Cardiac fibroblast (primary cell): ENCODE results near the gene TCFL5.

Experiments
- DNase-seq, 2 donors: peaks; one replicate each; pipeline versions ENCODE4 v3.0.0 to v3.0.0-alpha.2; 2010; ENCODE audit warnings: low read depth in 2 of 2
- H3K4me3 ChIP-seq, 2 donors: replicated peaks in 1 of 2; 1 replicate in 1 of 2; 2 replicates in 1 of 2; pipeline ENCODE4 v1.5.1; 2011; ENCODE audit warnings: low read depth in 2 of 2, low read length in 2 of 2, mild to moderate bottlenecking in 2 of 2, moderate library complexity in 1 of 2
- CTCF ChIP-seq: IDR thresholded peaks from one replicate; pipeline ENCODE4 v1.5.1; 2011; ENCODE audit warnings: low read depth, mild to moderate bottlenecking, low read length, inconsistent platforms

TCFL5 gene

GRCh38 chr20:62895539-62895938, 33.9 kb upstream of the TCFL5 start:
- H3K4me3 ChIP-seq = no peak overlapping the region
- TF ChIP-seq CTCF = no peak
- no peak for DNase-seq

- H3K4me3 ChIP-seq = no peak overlapping the region
- no peak for DNase-seq
- no peak for TF ChIP-seq CTCF
Observed at GRCh38 chr20:62894261-62894660, 32.6 kb upstream of the TCFL5 start.

GRCh38 chr20:62893700-62894099, 32.1 kb upstream of the TCFL5 start:
- TF ChIP-seq CTCF = no peak
- no peak overlapping the region for H3K4me3 ChIP-seq
- no peak for DNase-seq

GRCh38 chr20:62892348-62893304, 31.0 kb upstream of the TCFL5 start:
- no peak for TF ChIP-seq CTCF
- no peak for DNase-seq
- H3K4me3 ChIP-seq = no peak overlapping the region

- no peak for TF ChIP-seq CTCF
- DNase-seq = no peak
- no peak overlapping the region for H3K4me3 ChIP-seq
Observed at GRCh38 chr20:62891111-62891510, 29.5 kb upstream of the TCFL5 start.

- TF ChIP-seq CTCF = no peak
- no peak for DNase-seq
- H3K4me3 ChIP-seq = no peak overlapping the region
Observed at GRCh38 chr20:62890444-62890843, 28.8 kb upstream of the TCFL5 start.

- DNase-seq = no peak
- TF ChIP-seq CTCF = no peak
- H3K4me3 ChIP-seq = no peak overlapping the region
Observed at GRCh38 chr20:62889871-62890270, 28.2 kb upstream of the TCFL5 start.
